Measurements from ENCODE around the gene GREM1. TPM values are rescaled to one million over a fixed set of nuclear protein-coding genes. Genes with fewer than 3 reads are reported as not detected.

GREM1 gene
- total and polyA plus RNA-seq, 2 experiments from 2014 or later: 0.27 to 1.0 TPM

GRCh38 chr15:32747921-32748342 is 30.1 kb downstream of the GREM1 start (continued):
- TF ChIP-seq JUNB (IDR thresholded peaks at IDR 0.05; ENCODE audit: unreplicated experiment): no peak

- Histone ChIP-seq H3K79me2 (replicated peaks; ENCODE audit: insufficient read depth) (no peaks in the 10 kb centered on the region), H3F3A (replicated peaks; ENCODE audit: low read depth) (no peaks in the 10 kb centered on the region), H3K9me2 (ENCODE audit: insufficient read depth) (no peaks in the 10 kb centered on the region), H2AFZ (no peak overlapping the region), H3K36me3 (ENCODE audit: insufficient read depth) (no peaks in the 10 kb centered on the region), H3K4me1 (ENCODE audit: insufficient read depth) (peaks cover 3% of the 10 kb centered on the region; the same call in 1 of the 2 replicates), H3K27ac (ENCODE audit: low read depth) (no peak overlapping the region), H4K20me1 (replicated peaks; ENCODE audit: insufficient read depth) (no peaks in the 10 kb centered on the region), H3K4me2 (no peak overlapping the region), H3K4me3 (no peak overlapping the region), H3K27me3 (ENCODE audit: insufficient read depth) (no peaks in the 10 kb centered on the region)
- H3K27me3 Mint-ChIP-seq (ENCODE audit: insufficient read depth, low read depth, poor library complexity): peaks cover 4% of the 10 kb centered on the region
- peaks cover 12% of the 10 kb centered on the region; the same call in 2 of the 3 replicates for H3K4me1 Mint-ChIP-seq
- H3K4me3 Mint-ChIP-seq: no peak overlapping the region
- H3K9me3 Mint-ChIP-seq: no peaks in the 10 kb centered on the region; the same call in 2 of the 3 replicates
- DNase-seq (ENCODE audit: low spot score): no peak
- ATAC-seq: no peak
- H3K27ac Mint-ChIP-seq: no peak overlapping the region
- TF ChIP-seq POLR2AphosphoS5 (IDR thresholded peaks at IDR 0.05; ENCODE audit: low read depth) (no peak), CTCF (conservative IDR thresholded peaks at IDR 0.05; ENCODE audit: low read depth in 2 of 2) (no peak), NANOG (IDR thresholded peaks at IDR 0.05; ENCODE audit: borderline replicate concordance) (no peak), ETS1 (IDR thresholded peaks at IDR 0.05) (no peak), CREB1 (CRISPR knock-in tag; IDR thresholded peaks at IDR 0.05; ENCODE audit: low read depth) (no peak), EZH2phosphoT487 (IDR thresholded peaks at IDR 0.05; ENCODE audit: unreplicated experiment) (no peak), ZNF114 (CRISPR knock-in tag; IDR thresholded peaks at IDR 0.05) (no peak), ZNF462 (CRISPR knock-in tag; IDR thresholded peaks at IDR 0.05) (no peak), ZNF331 (CRISPR knock-in tag; IDR thresholded peaks at IDR 0.05; ENCODE audit: low read depth) (no peak), REST (IDR thresholded peaks at IDR 0.05; ENCODE audit: unreplicated experiment) (no peak), JUNB (IDR thresholded peaks at IDR 0.05; ENCODE audit: unreplicated experiment) (no peak), EZH2 (IDR thresholded peaks at IDR 0.05; ENCODE audit: low read depth, unreplicated experiment) (no peak), STAT1 (IDR thresholded peaks at IDR 0.05; ENCODE audit: unreplicated experiment) (no peak)
- H3K36me3 Mint-ChIP-seq (ENCODE audit: low read depth): no peaks in the 10 kb centered on the region
Measured at GRCh38 chr15:32750979-32751378, 33.2 kb downstream of the GREM1 start.

All from GM23338 (cell line).